Measurements from ENCODE around the gene VWA8. TPM values are rescaled to one million over a fixed set of nuclear protein-coding genes. Genes with fewer than 3 reads are reported as not detected.
"Not testable (repeated sequence)": the region's sequence is repeated elsewhere in the genome, so short reads cannot be mapped to it uniquely, and the experiment has no call there.

The VWA8 gene
- total RNA-seq, 2 experiments from 2014 or later, result 21.7 to 26.2 TPM

DNA sequence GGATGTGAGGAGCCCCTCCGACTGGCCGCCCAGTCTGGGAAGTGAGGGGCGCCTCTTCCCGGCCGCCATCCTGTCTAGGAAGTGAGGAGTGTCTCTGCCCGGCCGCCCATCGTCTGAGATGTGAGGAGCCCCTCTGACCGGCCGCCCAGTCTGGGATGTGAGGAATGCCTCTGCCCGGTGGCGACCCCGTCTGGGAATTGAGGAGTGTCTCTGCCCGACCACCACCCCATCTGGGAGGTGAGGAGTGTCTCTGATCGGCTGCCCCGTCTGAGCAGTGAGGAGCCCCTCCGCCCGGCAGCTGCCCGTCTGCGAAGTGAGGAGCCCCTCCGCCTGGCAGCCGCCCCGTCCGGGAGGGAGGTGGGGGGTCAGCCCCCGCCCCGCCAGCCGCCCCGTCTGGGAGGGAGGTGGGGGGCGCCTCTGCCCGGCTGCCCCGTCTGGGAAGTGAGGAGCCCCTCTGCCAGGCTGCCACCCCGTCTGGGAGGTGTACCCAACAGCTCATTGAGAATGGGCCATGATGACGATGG lies 389.0 kb downstream of the VWA8 start:
- POLR2A ChIA-PET; ATAC-seq; H3K4me3 Mint-ChIP-seq; intact Hi-C loops (cut with DNase I, micrococcal nuclease); H3K27ac Mint-ChIP-seq; H3K9me3 Mint-ChIP-seq (ENCODE audit: low read depth); DNase-seq; H3K27me3 Mint-ChIP-seq; H3K4me1 Mint-ChIP-seq: not testable (repeated sequence)
- H3K36me3 Mint-ChIP-seq (ENCODE audit: low read depth), result peaks cover 21% of the 10 kb centered on the region
- CTCF ChIA-PET, result interaction anchor here (0.7 kb wide), 1 partner anchor 264 kb away, joined by 3 read pairs; no protein-coding TSS in a partner anchor

DNA sequence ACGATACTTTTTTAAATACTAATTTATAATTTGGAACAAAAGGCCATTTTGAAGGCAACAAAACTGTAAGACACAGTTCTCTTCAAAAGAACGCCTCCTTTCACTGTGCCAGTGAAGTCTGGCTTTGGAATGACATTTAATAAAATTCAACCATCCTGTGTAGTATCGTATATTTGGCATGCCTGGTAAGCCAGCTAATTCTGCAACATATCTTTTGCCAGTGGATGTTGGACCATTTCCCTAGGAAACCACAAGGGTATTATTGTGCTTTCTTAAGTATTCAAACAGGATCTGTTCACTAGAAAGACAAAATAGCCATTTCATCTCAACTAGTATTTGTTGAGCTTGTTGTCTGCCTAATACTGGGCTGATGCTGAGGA lies 391.9 kb downstream of the VWA8 start:
- CTCF ChIA-PET, result interaction anchor here (0.7 to 1.6 kb wide), 2 partner anchors 9 to 56 kb away, joined by 3 to 4 read pairs; no protein-coding TSS in a partner anchor
- intact Hi-C loops (cut with DNase I, micrococcal nuclease), result no loop called here
- no peaks in the 10 kb centered on the region for H3K4me1 Mint-ChIP-seq

DNA sequence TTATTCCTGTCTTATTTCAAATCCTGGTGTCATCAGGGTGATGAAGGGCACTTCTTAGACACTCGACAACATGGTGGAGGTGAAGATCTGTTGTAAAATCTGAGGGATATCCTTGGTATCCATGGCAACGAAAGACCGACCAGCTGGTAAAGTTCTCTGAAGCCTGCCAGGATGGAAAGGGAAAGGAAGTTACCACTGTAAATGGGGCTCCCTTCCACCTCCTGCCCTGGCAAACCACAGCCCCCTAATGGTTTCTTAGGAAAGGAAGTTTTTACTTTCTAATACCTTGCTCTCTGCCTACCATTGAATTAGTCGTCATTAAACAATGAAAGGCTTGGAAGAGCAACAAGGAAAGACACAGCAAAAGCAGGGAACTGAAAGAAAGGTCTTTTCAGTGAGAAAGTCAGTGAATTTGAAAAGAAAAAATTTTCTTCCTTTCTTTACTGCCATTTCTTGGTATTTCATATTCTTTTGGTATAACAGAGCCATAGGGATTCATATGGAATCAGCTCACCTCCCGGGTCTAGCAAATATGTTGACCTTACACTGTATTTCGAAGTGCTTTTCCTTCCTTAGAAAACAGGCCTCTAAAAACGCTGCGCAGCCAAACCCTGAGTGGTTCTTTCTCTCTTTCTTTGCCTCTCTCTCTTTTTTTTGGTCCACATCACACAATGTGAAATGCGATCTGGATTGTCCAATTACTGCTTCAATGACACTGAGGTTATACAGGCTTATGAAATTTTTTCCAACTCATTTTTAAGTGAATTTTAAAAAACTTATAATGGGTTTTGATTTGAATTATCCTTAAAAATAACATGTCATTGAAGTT lies 392.6 kb downstream of the VWA8 start:
- Mint-ChIP-seq H3K27me3 (no peaks in the 10 kb centered on the region), H3K36me3 (ENCODE audit: low read depth) (peaks cover 11% of the 10 kb centered on the region), H3K4me3 (no peak overlapping the region), H3K4me1 (peaks cover 5% of the 10 kb centered on the region), H3K27ac (no peak overlapping the region), H3K9me3 (ENCODE audit: low read depth) (no peaks in the 10 kb centered on the region)
- DNase-seq, result no peak
- no peak for ATAC-seq
- CTCF ChIA-PET, result interaction anchor here (0.6 to 0.7 kb wide), 2 partner anchors 77 to 113 kb away, joined by 3 read pairs; no protein-coding TSS in a partner anchor
- POLR2A ChIA-PET, result no interaction called here
- intact Hi-C loops (cut with DNase I, micrococcal nuclease), result no loop called here

More for the DNA sequence above, 391.9 kb downstream of the VWA8 start:
- POLR2A ChIA-PET, result no interaction called here
- Mint-ChIP-seq H3K36me3 (ENCODE audit: low read depth) (peaks cover 11% of the 10 kb centered on the region), H3K9me3 (ENCODE audit: low read depth) (no peaks in the 10 kb centered on the region), H3K27me3 (no peaks in the 10 kb centered on the region), H3K4me3 (no peak overlapping the region), H3K27ac (no peak overlapping the region)
- ATAC-seq (no peak), DNase-seq (no peak)

DNA sequence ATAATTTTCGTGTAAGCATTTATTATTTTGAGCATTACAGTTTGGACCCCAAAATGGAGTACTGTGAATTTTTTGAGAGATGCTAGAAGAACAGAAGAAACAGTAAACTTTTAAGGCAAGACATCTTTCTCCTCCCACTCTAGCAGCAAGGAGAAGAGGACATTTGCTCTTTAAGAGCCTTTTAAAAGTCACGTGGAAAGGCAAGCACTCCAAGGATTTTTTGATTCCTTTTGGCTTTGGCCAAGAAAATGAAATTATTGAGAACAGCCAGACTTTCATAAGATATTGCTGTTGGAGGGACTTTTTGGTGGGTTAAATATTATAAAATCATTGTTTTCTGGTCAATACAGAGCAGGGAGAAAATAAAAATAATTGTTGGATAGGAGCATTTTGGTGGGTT lies 393.5 kb downstream of the VWA8 start:
- peaks cover 11% of the 10 kb centered on the region for H3K36me3 Mint-ChIP-seq (ENCODE audit: low read depth)
- no peaks in the 10 kb centered on the region for H3K9me3 Mint-ChIP-seq (ENCODE audit: low read depth)
- H3K4me1 Mint-ChIP-seq, result peaks cover 15% of the 10 kb centered on the region
- H3K27ac Mint-ChIP-seq, result no peak overlapping the region
- CTCF ChIA-PET, result interaction anchor here (0.6 kb wide), 1 partner anchor 108 kb away, joined by 3 read pairs; no protein-coding TSS in a partner anchor
- ATAC-seq (no peak), DNase-seq (no peak)
- POLR2A ChIA-PET, result no interaction called here
- no peak overlapping the region for H3K4me3 Mint-ChIP-seq
- no peaks in the 10 kb centered on the region for H3K27me3 Mint-ChIP-seq
- intact Hi-C loops (cut with DNase I, micrococcal nuclease), result no loop called here

DNA sequence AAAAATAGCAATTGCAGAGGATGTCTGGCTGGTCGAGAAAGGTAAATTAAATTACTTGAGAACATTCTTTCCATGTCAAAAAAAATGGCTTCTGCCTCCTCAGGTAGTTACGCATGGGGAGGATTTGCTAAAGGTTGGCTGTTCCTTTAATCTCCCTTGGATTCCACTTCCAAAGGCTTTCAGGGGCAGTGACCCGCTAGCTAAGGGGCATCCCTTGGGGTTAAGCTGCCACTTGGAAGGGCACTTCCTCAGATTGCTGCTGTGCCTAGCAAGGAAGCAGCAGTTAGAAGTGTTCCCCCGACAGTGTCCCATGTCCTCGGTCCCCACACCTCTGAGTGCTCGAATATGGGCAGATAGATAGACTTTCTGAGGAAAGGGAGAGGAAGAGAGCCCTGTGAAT lies 395.1 kb downstream of the VWA8 start:
- POLR2A ChIA-PET, result no interaction called here

DNA sequence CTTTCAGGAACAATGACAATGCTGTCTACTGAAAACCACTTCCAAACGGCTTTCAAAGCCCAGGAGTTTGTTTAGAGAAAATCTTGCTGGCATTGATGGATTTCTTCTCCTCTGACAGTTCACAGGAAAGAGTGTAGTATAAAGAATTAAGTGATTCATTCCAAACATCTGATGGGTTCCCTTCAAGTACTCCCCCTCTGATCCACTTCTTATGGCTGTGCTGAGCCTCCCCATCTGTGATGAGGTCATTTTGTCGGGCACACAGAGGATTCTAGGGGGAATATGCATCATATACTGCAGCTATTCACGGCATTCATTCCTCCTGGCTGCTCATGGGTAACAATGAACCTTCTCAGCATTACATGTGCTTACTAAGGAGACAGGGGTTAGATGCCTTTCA lies 395.7 kb downstream of the VWA8 start:
- ATAC-seq (no peak), DNase-seq (no peak)
- intact Hi-C loops (cut with DNase I, micrococcal nuclease), result no loop called here
- H3K9me3 Mint-ChIP-seq (ENCODE audit: low read depth), result no peaks in the 10 kb centered on the region
- H3K4me1 Mint-ChIP-seq, result peaks cover 20% of the 10 kb centered on the region
- H3K27ac Mint-ChIP-seq, result no peak overlapping the region
- peaks cover 9% of the 10 kb centered on the region for H3K36me3 Mint-ChIP-seq (ENCODE audit: low read depth)
- POLR2A ChIA-PET, result no interaction called here
- H3K27me3 Mint-ChIP-seq, result no peaks in the 10 kb centered on the region
- CTCF ChIA-PET, result interaction anchor here (0.6 to 1.3 kb wide), 3 partner anchors 21 to 657 kb away, joined by 3 read pairs; no protein-coding TSS in a partner anchor
- H3K4me3 Mint-ChIP-seq, result no peak overlapping the region

More for the DNA sequence above, 395.1 kb downstream of the VWA8 start:
- intact Hi-C loops (cut with DNase I, micrococcal nuclease), result no loop called here
- H3K27ac Mint-ChIP-seq, result peak overlapping the region; percentile 35
- H3K36me3 Mint-ChIP-seq (ENCODE audit: low read depth), result peaks cover 11% of the 10 kb centered on the region
- CTCF ChIA-PET, result interaction anchor here (1.1 kb wide), 1 partner anchor 27 kb away, joined by 3 read pairs; no protein-coding TSS in a partner anchor
- no peak for ATAC-seq
- H3K27me3 Mint-ChIP-seq, result no peaks in the 10 kb centered on the region
- H3K4me1 Mint-ChIP-seq, result peaks cover 20% of the 10 kb centered on the region
- no peak for DNase-seq
- no peak overlapping the region for H3K4me3 Mint-ChIP-seq
- no peaks in the 10 kb centered on the region for H3K9me3 Mint-ChIP-seq (ENCODE audit: low read depth)

DNA sequence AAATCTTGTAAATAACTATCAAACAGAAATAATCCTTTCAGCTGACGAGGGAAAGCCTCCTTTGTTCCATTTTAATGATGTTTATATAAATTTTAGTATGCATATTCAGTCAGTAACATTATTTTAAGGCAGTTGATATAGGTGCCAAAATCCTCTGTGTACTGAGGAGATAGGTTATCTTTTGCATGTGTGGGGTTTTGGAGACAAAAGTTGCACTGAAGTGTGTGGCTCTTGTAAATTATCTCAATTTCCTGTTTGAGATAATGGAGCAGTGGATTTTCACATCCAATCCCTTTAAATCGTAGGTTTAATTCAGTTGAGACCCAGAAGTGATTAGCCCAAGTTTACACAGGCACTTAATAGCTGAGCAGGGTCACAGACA lies 396.9 kb downstream of the VWA8 start:
- ChIA-PET CTCF (interaction anchor here (0.9 to 1.3 kb wide), 3 partner anchors 22 to 144 kb away, joined by 3 read pairs; no protein-coding TSS in a partner anchor), POLR2A (no interaction called here)
- intact Hi-C loops (cut with DNase I, micrococcal nuclease), result no loop called here
- ATAC-seq (no peak), DNase-seq (no peak)
- H3K36me3 Mint-ChIP-seq (ENCODE audit: low read depth), result peaks cover 8% of the 10 kb centered on the region
- peaks cover 20% of the 10 kb centered on the region for H3K4me1 Mint-ChIP-seq
- H3K27me3 Mint-ChIP-seq, result no peaks in the 10 kb centered on the region
- no peak overlapping the region for H3K27ac Mint-ChIP-seq
- no peaks in the 10 kb centered on the region for H3K9me3 Mint-ChIP-seq (ENCODE audit: low read depth)
- H3K4me3 Mint-ChIP-seq, result no peak overlapping the region

DNA sequence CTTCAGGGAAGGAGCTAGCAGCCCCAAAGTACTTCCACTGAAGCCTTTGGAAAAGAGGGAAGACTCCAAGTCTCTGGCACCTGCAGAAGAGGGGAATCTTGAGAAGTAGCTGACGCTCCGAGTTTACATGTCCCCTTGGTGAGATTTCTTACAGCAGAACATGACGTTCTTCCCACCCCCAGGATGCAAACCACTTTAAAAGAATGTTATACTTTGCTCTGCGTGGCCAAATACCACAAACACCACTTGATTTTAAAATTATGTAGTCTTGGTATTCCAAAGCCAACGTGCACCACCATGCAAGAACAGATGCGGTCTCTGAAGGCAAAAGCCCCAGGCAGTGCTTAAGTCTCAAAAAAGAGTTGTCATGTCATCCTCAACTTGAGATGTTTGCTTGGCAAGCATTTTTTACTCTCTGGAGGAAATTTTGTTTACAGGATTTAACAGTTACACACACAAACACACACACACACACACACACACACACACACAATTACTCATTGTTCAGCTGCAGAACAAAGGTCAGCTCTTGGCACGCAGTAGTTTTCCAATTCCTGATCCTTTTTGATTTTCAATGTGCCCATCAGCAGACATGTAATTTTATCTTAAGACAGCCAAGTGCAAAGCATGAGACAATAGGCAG lies 397.4 kb downstream of the VWA8 start:
- ATAC-seq (no peak), DNase-seq (no peak)
- peaks cover 8% of the 10 kb centered on the region for H3K36me3 Mint-ChIP-seq (ENCODE audit: low read depth)
- H3K4me3 Mint-ChIP-seq, result no peak overlapping the region
- no peak overlapping the region for H3K27ac Mint-ChIP-seq
- intact Hi-C loops (cut with DNase I, micrococcal nuclease), result no loop called here
- ChIA-PET POLR2A (no interaction called here), CTCF (interaction anchor here (0.9 to 1.3 kb wide), 3 partner anchors 104 to 143 kb away, joined by 3 to 4 read pairs (median 3); no protein-coding TSS in a partner anchor)
- H3K4me1 Mint-ChIP-seq, result peaks cover 20% of the 10 kb centered on the region
- H3K9me3 Mint-ChIP-seq (ENCODE audit: low read depth), result no peaks in the 10 kb centered on the region
- no peaks in the 10 kb centered on the region for H3K27me3 Mint-ChIP-seq

DNA sequence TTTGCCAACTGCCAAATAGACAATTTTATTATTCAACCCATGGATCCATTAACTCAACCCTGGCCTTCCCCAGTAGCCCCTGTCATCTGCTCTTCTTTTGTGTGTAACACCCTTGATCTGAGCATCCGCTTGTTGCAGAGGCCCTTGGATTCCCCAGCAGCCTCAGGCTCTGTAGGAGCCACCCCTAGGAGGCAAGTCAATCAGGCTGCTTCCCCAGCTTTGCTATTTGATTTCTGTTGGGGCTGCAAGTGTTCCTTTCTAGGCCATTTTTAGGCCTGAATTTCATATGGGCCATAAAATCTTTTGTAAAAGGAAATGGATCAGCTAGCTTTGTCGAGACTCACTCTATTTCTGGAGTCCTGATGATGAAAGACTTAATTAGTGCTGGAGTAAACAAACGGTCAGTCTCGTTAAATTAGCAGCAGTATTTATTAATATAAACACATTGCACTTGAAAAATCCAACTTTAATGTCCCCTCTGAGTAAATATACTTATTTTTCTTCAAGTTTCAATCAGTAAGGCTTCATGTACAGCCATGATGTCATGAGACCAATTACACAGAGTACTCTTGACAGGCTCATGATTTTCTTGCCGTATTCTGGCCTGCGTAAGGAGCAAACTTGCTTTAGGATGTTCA lies 398.2 kb downstream of the VWA8 start:
- H3K4me3 Mint-ChIP-seq, result no peak overlapping the region
- DNase-seq (no peak), ATAC-seq (no peak)
- no peaks in the 10 kb centered on the region for H3K27me3 Mint-ChIP-seq
- no peak overlapping the region for H3K27ac Mint-ChIP-seq
- no peaks in the 10 kb centered on the region for H3K9me3 Mint-ChIP-seq (ENCODE audit: low read depth)
- ChIA-PET POLR2A (no interaction called here), CTCF (interaction anchor here (0.9 kb wide), 1 partner anchor 105 kb away, joined by 4 read pairs; no protein-coding TSS in a partner anchor)
- intact Hi-C loops (cut with DNase I, micrococcal nuclease), result no loop called here
- H3K4me1 Mint-ChIP-seq, result peaks cover 20% of the 10 kb centered on the region
- peaks cover 5% of the 10 kb centered on the region for H3K36me3 Mint-ChIP-seq (ENCODE audit: low read depth)

DNA sequence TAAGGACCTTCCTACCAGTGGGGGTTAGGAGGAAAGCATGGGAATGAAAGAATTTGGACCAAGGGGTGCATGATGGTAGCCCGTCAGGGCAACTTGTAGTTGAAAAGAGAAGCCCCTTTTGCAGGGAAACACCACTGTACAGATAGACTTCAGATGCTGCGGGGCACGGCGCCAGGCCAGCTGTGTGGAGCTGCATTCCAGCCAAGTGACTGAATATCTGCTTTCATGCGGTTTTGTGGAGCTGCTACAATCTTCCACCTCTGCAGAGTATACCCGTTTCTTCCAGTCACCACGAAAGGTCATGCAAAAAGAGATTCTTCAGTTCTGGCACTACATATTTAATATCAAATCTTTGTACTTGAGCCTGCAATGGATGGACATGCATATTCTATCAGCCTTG lies 398.8 kb downstream of the VWA8 start:
- CTCF ChIA-PET, result no interaction called here

DNA sequence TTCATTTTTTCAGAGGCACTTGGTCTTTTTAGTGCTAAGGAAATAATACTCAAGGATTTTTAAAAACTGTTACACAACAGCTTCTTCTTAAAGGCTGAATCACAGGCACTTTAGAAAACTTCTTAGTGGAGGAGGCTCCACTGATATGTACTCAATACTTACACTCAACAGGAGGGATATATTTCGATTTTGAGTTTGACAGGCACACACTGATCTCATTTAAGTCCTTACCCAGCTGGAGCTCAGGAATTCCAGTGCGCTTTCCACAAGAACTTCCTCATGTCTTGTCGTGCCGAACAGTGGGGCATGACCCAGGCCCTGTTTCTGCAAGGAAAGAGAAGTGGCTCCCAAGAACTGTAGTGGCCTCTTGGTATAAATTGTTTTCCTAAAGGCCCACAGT lies 399.7 kb downstream of the VWA8 start:
- no peak for ATAC-seq
- Mint-ChIP-seq H3K36me3 (ENCODE audit: low read depth) (peaks cover 2% of the 10 kb centered on the region), H3K27me3 (no peaks in the 10 kb centered on the region), H3K9me3 (ENCODE audit: low read depth) (no peaks in the 10 kb centered on the region), H3K4me1 (peaks cover 20% of the 10 kb centered on the region), H3K27ac (no peak overlapping the region), H3K4me3 (no peak overlapping the region)
- DNase-seq, result no peak
- intact Hi-C loops (cut with DNase I, micrococcal nuclease), result no loop called here
- ChIA-PET CTCF (interaction anchor here (0.9 to 1.8 kb wide), 3 partner anchors 12 to 101 kb away, joined by 3 to 5 read pairs (median 5); no protein-coding TSS in a partner anchor), POLR2A (no interaction called here)

More for the DNA sequence above, 398.8 kb downstream of the VWA8 start:
- intact Hi-C loops (cut with DNase I, micrococcal nuclease), result no loop called here
- H3K9me3 Mint-ChIP-seq (ENCODE audit: low read depth), result no peaks in the 10 kb centered on the region
- no peak overlapping the region for H3K4me3 Mint-ChIP-seq
- H3K4me1 Mint-ChIP-seq, result peaks cover 20% of the 10 kb centered on the region
- H3K27ac Mint-ChIP-seq, result no peak overlapping the region
- DNase-seq (no peak), ATAC-seq (no peak)
- POLR2A ChIA-PET, result no interaction called here
- no peaks in the 10 kb centered on the region for H3K27me3 Mint-ChIP-seq
- H3K36me3 Mint-ChIP-seq (ENCODE audit: low read depth), result peaks cover 4% of the 10 kb centered on the region
